HepG2 (cell line): ENCODE data around the gene PJA2. TPM values are rescaled to one million over a fixed set of nuclear protein-coding genes. Genes with fewer than 3 reads are reported as not detected.
A peak's percentile ranks its signal among the peaks of the same experiment; 100 is the strongest.

ENCODE experiments used
- ATAC-seq: fragments of 200-7000 bp; cut with Tn5 transposase; 3 replicates; pipeline ENCODE4 v1.9.1; 2020; ENCODE audit warnings: mild to moderate bottlenecking, moderate library complexity
- Bru-seq: library from RNA; stranded (reverse); fragments of 400-500 nt; gene quantifications from one replicate; lab custom pipeline; 2021; lab: Mats Ljungman, UMichigan
- BruChase-seq, 2 experiments: library from RNA; stranded (reverse); fragments of 400-500 nt; gene quantifications; one replicate each; lab custom pipeline; 2021; lab: Mats Ljungman, UMichigan
- BruUV-seq: library from RNA; stranded (reverse); fragments of 400-500 nt; replicated peaks from 2 replicates; lab custom pipeline; 2021; lab: Mats Ljungman, UMichigan
- CTCF ChIA-PET: fragments of 300-600 bp; formaldehyde crosslinking; extraction: SDS; loops from one replicate; lab custom pipeline; 2021; ENCODE audit warnings: low total read pairs, inconsistent platforms, low intra/inter-chr PET ratio; lab: Yijun Ruan, JAX
- POLR2A ChIA-PET: fragments of 350-600 bp; sonication (Branson Sonifier 250); formaldehyde crosslinking; loops from one replicate; lab custom pipeline; 2020; ENCODE audit warnings: antibody characterized with exemption, inconsistent platforms; lab: Yijun Ruan, JAX
- DNase-seq: peaks from one replicate; pipeline ENCODE4 v3.0.0-alpha.2; 2015; ENCODE audit warnings: low spot score
- FAIRE-seq: peaks from 3 replicates; lab custom pipeline; 2011; peaks lifted over from hg19 to GRCh38; lab: Jason Lieb, UNC
- H2AFZ ChIP-seq: one replicate; pipeline ENCODE4 v1.6.1; 2011; ENCODE audit warnings: low read length, inconsistent platforms
- H3K27ac ChIP-seq: fragments of 300-600 bp; 3 replicates; pipeline ENCODE4 v1.8.0; 2011; ENCODE audit warnings: mixed run types, mild to moderate bottlenecking, mixed read lengths, low read length, inconsistent platforms; ENCODE audit not compliant: insufficient read depth; ENCODE audit errors: extremely low read length
- H3K27me3 ChIP-seq, 2 experiments: fragments of 200-600 bp in 1 of 2; 2 replicates in 1 of 2; 3 replicates in 1 of 2; pipeline versions ENCODE4 v1.6.0 to v1.8.0; 2011; ENCODE audit warnings: low read length in 2 of 2, mild to moderate bottlenecking in 2 of 2, moderate library complexity in 2 of 2, inconsistent platforms in 1 of 2; ENCODE audit not compliant: insufficient read depth in 2 of 2, control insufficient read depth in 1 of 2
- H3K36me3 ChIP-seq, 2 experiments: fragments of 200-600 bp in 1 of 2; replicated peaks in 1 of 2; 2 replicates in 1 of 2; 3 replicates in 1 of 2; pipeline versions ENCODE4 v1.5.1 to v1.8.0; 2011; ENCODE audit warnings: low read length in 2 of 2, inconsistent platforms in 1 of 2; ENCODE audit not compliant: insufficient read depth in 2 of 2, control insufficient read depth in 1 of 2
- H3K4me1 ChIP-seq: 2 replicates; pipeline ENCODE4 v1.5.1; 2012; ENCODE audit warnings: low read length, inconsistent platforms; ENCODE audit not compliant: insufficient read depth
- H3K4me2 ChIP-seq: 2 replicates; pipeline ENCODE4 v1.6.0; 2011; ENCODE audit warnings: low read depth, low read length, inconsistent platforms
- H3K4me3 ChIP-seq, 3 experiments: fragments of 200-600 bp in 1 of 3; sonication (generic), shearing (Covaris generic) in 1 of 3; replicated peaks in 1 of 3; 2 replicates each; pipeline ENCODE4 v1.5.1; 2011 to 2016; ENCODE audit warnings: low read length in 3 of 3, inconsistent platforms in 2 of 3, low read depth in 2 of 3, mild to moderate bottlenecking in 2 of 3, control low read depth in 1 of 3, mixed read lengths in 1 of 3; ENCODE audit not compliant: insufficient read depth in 1 of 3
- H3K79me2 ChIP-seq: one replicate; pipeline ENCODE4 v1.6.1; 2011; ENCODE audit warnings: low read length, inconsistent platforms; ENCODE audit not compliant: insufficient read depth
- H3K9ac ChIP-seq: 2 replicates; pipeline ENCODE4 v1.6.0; 2011; ENCODE audit warnings: mild to moderate bottlenecking, low read depth, low read length, inconsistent platforms; ENCODE audit not compliant: insufficient read depth
- H3K9me3 ChIP-seq: 2 replicates; pipeline ENCODE4 v1.5.1; 2012; ENCODE audit warnings: mild to moderate bottlenecking, low read length
- H4K20me1 ChIP-seq: 2 replicates; pipeline ENCODE4 v1.6.0; 2011; ENCODE audit warnings: inconsistent platforms, mild to moderate bottlenecking, low read length, moderate library complexity; ENCODE audit not compliant: insufficient read depth
- AHR ChIP-seq: IDR thresholded peaks from 2 replicates; pipeline ENCODE4 v1.6.1; 2018; ENCODE audit warnings: missing genetic modification reagents, missing compliant biosample characterization
- HNRNPL ChIP-seq: fragments of 200-400 bp; formaldehyde crosslinking; IDR thresholded peaks from 2 replicates; pipeline ENCODE4 v1.6.1; 2017; ENCODE audit warnings: mild to moderate bottlenecking, low read depth, low read length
- MED8 ChIP-seq: sonication (generic); formaldehyde crosslinking; IDR thresholded peaks from 2 replicates; pipeline ENCODE4 v1.8.1; 2023; ENCODE audit warnings: mild to moderate bottlenecking, missing genetic modification reagents; ENCODE audit not compliant: insufficient replicate concordance
- SNAI1 ChIP-seq: sonication (generic); formaldehyde crosslinking; IDR thresholded peaks from 2 replicates; pipeline ENCODE4 v1.5.0; 2020; ENCODE audit warnings: mild to moderate bottlenecking, missing genetic modification reagents, borderline replicate concordance
- TAF1 ChIP-seq: sonication (generic); formaldehyde crosslinking; IDR thresholded peaks from 2 replicates; pipeline ENCODE4 v1.4.0; 2020; ENCODE audit warnings: missing genetic modification reagents
- ZNF264 ChIP-seq: sonication (generic); formaldehyde crosslinking; IDR thresholded peaks from 2 replicates; pipeline ENCODE4 v1.4.0; 2020; ENCODE audit warnings: missing genetic modification reagents
- ZNF513 ChIP-seq: sonication (generic); formaldehyde crosslinking; conservative IDR thresholded peaks from 2 replicates; pipeline ENCODE4 v1.5.0; 2020; ENCODE audit warnings: missing genetic modification reagents
- ZNF547 ChIP-seq: sonication (generic); formaldehyde crosslinking; IDR thresholded peaks from 2 replicates; pipeline ENCODE4 v1.5.1; 2020; ENCODE audit warnings: mild to moderate bottlenecking, missing genetic modification reagents
- ZNF550 ChIP-seq: sonication (generic); formaldehyde crosslinking; IDR thresholded peaks from 2 replicates; pipeline ENCODE4 v1.4.0; 2020; ENCODE audit warnings: mild to moderate bottlenecking, missing genetic modification reagents, borderline replicate concordance
- ZNF737 ChIP-seq: sonication (generic); formaldehyde crosslinking; IDR thresholded peaks from 2 replicates; pipeline ENCODE4 v1.5.0; 2020; ENCODE audit warnings: missing genetic modification reagents, mild to moderate bottlenecking, borderline replicate concordance
- ZNF749 ChIP-seq: sonication (generic); formaldehyde crosslinking; IDR thresholded peaks from 2 replicates; pipeline ENCODE4 v1.8.0; 2022; ENCODE audit warnings: mild to moderate bottlenecking, missing genetic modification reagents, moderate library complexity, borderline replicate concordance
- ZNF777 ChIP-seq: sonication (generic); formaldehyde crosslinking; IDR thresholded peaks from 2 replicates; pipeline ENCODE4 v1.4.0; 2020; ENCODE audit warnings: missing genetic modification reagents
- WGBS: methylation state at CpG from one replicate; pipeline ENCODE4 v1.1.6; 2017; ENCODE audit warnings: low lambda C conversion rate; 5-methylcytosine and 5-hydroxymethylcytosine counted together
- in situ Hi-C: cut with HindIII; loops from 2 replicates; pipeline ENCODE4 v1.10.0; 2017; ENCODE audit warnings: low pct_unique_long_range_greater_than_20kb; ENCODE audit not compliant: extremely low pct_ligation_motif_present
- intact Hi-C: fragments of 100-400 bp; cut with micrococcal nuclease; formaldehyde crosslinking; loops from one replicate; pipeline ENCODE4 v1.10.0; 2022; ENCODE audit not compliant: unreplicated experiment
- long read RNA-seq, 2 experiments: library from RNA in 1 of 2; library from polyadenylated mRNA in 1 of 2; stranded (forward) in 1 of 2; unstranded in 1 of 2; transcript quantifications; one replicate each; pipeline ENCODE4 v2.0.0, GENCODE V29; 2019 to 2022
- polyA minus RNA-seq, 3 experiments: library from RNA; depleted of rRNA, polyadenylated mRNA; stranded (reverse); fragments of >200 nt; gene quantifications; 2 replicates each; pipeline ENCODE4 v1.2.3, GENCODE V29; 2011; ENCODE audit warnings: low replicate concordance in 1 of 3
- polyA plus RNA-seq, 8 experiments: library from polyadenylated mRNA; depleted of rRNA in 3 of 8; stranded (reverse) in 7 of 8; unstranded in 1 of 8; fragments of >200 nt; fragmentation: Illumina TruSeq in 4 of 8; extraction: Trizol in 4 of 8; gene quantifications; 2 replicates each; pipeline versions ENCODE4 v1.2.1 to v1.2.3, GENCODE V29; 2011 to 2016; ENCODE audit warnings: low read depth in 4 of 8, missing spikeins in 1 of 8, mixed read lengths in 1 of 8; ENCODE audit not compliant: insufficient read depth in 1 of 8
- total RNA-seq, 5 experiments: library from RNA; depleted of rRNA; stranded (reverse); fragments of >200 nt; fragmentation: Illumina TruSeq; extraction: Trizol; gene quantifications; 2 replicates each; pipeline ENCODE4 v1.2.3, GENCODE V29; 2016; ENCODE audit warnings: low read depth in 1 of 5
- TF ChIP-seq, protein P1 (sequence below): sonication (generic); formaldehyde crosslinking; conservative IDR thresholded peaks from 2 replicates; pipeline ENCODE4 v1.4.0; 2020; ENCODE audit warnings: missing genetic modification reagents

PJA2 gene, protein sequence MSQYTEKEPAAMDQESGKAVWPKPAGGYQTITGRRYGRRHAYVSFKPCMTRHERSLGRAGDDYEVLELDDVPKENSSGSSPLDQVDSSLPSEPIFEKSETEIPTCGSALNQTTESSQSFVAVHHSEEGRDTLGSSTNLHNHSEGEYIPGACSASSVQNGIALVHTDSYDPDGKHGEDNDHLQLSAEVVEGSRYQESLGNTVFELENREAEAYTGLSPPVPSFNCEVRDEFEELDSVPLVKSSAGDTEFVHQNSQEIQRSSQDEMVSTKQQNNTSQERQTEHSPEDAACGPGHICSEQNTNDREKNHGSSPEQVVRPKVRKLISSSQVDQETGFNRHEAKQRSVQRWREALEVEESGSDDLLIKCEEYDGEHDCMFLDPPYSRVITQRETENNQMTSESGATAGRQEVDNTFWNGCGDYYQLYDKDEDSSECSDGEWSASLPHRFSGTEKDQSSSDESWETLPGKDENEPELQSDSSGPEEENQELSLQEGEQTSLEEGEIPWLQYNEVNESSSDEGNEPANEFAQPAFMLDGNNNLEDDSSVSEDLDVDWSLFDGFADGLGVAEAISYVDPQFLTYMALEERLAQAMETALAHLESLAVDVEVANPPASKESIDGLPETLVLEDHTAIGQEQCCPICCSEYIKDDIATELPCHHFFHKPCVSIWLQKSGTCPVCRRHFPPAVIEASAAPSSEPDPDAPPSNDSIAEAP
- 39.4 and 70.7 TPM in 2 replicates for total RNA-seq (2016; rRNA removed; fragmentation: Illumina TruSeq; extraction: Trizol)
- 5.1 and 6.3 TPM in 2 replicates for total RNA-seq (2016; cell fraction: cytosol; rRNA removed; fragmentation: Illumina TruSeq; extraction: Trizol; ENCODE audit: low read depth)
- total RNA-seq (2016; cell fraction: insoluble cytoplasmic fraction; rRNA removed; fragmentation: Illumina TruSeq; extraction: Trizol): 37.3 and 71.4 TPM in 2 replicates
- total RNA-seq (2016; cell fraction: membrane; rRNA removed; fragmentation: Illumina TruSeq; extraction: Trizol): 22.7 and 27.8 TPM in 2 replicates
- total RNA-seq (2016; cell fraction: nucleus; rRNA removed; fragmentation: Illumina TruSeq; extraction: Trizol): 34.8 and 35.7 TPM in 2 replicates
- 29.7 and 41.4 TPM in 2 replicates for polyA plus RNA-seq (2011; rRNA removed)
- polyA plus RNA-seq (2011; cell fraction: cytosol; rRNA removed): 16.5 and 25.6 TPM in 2 replicates
- polyA plus RNA-seq (2011; cell fraction: nucleus; rRNA removed): 11.3 and 14.3 TPM in 2 replicates
- polyA plus RNA-seq (2012): 37.0 and 42.7 TPM in 2 replicates
- 2.4 and 2.8 TPM in 2 replicates for polyA plus RNA-seq (2016; cell fraction: cytosol; fragmentation: Illumina TruSeq; extraction: Trizol; ENCODE audit: low read depth)
- polyA plus RNA-seq (2016; cell fraction: insoluble cytoplasmic fraction; fragmentation: Illumina TruSeq; extraction: Trizol; ENCODE audit: low read depth): 55.5 and 60.0 TPM in 2 replicates
- polyA plus RNA-seq (2016; cell fraction: membrane; fragmentation: Illumina TruSeq; extraction: Trizol; ENCODE audit: low read depth): 9.5 and 12.5 TPM in 2 replicates
- 22.2 and 24.7 TPM in 2 replicates for polyA plus RNA-seq (2016; cell fraction: nucleus; fragmentation: Illumina TruSeq; extraction: Trizol; ENCODE audit: insufficient read depth, low read depth)
- polyA minus RNA-seq (2011; rRNA and poly(A)+ RNA removed; ENCODE audit: low replicate concordance): 30.6 and 33.6 TPM in 2 replicates
- polyA minus RNA-seq (2011; cell fraction: cytosol; rRNA and poly(A)+ RNA removed): 45.1 and 46.4 TPM in 2 replicates
- polyA minus RNA-seq (2011; cell fraction: nucleus; rRNA and poly(A)+ RNA removed): 65.7 and 70.6 TPM in 2 replicates
- Bru-seq, nascent RNA: percentile 89 among the genes with signal in this experiment
- BruChase-seq, experiment 1, labeled RNA remaining after a 6-hour chase: percentile 89 among the genes with signal in this experiment
- percentile 86 among the genes with signal in this experiment for BruChase-seq, experiment 2, labeled RNA remaining after a 2-hour chase
- long read RNA-seq, experiment 1, full-length matches to known transcripts: 2 of 10 reads
- long read RNA-seq, experiment 1, partial matches to known transcripts: 5 of 10 reads
- long read RNA-seq, experiment 1, other reads (novel, unspliced or antisense): 3 of 10 reads
- long read RNA-seq, experiment 2, full-length matches to known transcripts: 1 of 38 reads
- long read RNA-seq, experiment 2, partial matches to known transcripts: 35 of 38 reads
- long read RNA-seq, experiment 2, other reads (novel, unspliced or antisense): 2 of 38 reads

DNA sequence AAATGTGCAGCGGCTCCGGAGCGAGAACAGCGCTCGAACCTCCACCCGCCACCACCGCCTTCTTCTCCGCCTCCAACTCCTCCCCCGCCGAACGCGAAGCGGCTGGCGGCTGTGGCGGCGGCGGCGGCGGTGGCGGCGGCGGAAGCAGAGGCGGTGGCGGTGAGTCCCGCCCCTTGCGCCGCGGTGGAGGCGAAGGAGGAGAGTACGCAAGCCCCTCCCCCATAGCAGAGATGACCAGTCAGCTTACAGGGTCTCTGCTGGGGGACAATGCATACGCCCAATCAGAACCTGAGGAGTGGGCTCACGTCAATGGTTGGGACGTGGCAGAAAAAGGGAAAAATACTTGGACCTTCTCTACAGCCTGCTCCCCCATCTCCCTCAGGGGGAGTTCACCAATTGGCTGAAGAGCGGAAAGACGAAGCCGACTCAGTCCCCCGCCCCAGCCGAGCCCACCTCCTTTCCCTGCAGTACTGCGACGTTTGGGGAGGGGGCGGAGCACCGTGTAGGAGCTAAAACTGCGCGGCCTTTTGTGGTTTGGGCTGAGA is at the start of gene PJA2:
Gene PJA2, minus strand, starts transcription at position 131 of the 545 bp plus-strand sequence. CDS start 26,541 bp downstream, outside the sequence.
- peaks cover 31% of the 10 kb centered on the region for H4K20me1 ChIP-seq
- peak within 1 kb of the TSS; percentile 84 for H3K4me2 ChIP-seq
- WGBS: 2% methylated on average over 35 of the region's 44 CpGs
- ChIA-PET CTCF (no interaction called here), POLR2A (interaction anchor here (1.2 to 1.6 kb wide), 5 partner anchors 15 to 1030 kb away, joined by 3 to 10 read pairs (median 5); partner anchors contain the start of gene MAN2A1)
- no TSS peak for BruUV-seq
- intact Hi-C loops (loop anchor here (2.0 to 5.0 kb wide), 5 partner anchors 38 to 1028 kb away; partner anchors contain the start of genes FBXL17, FER and MAN2A1), in situ Hi-C loops (no loop called here)
- peak; percentile 76 for FAIRE-seq
- peaks cover 4% of the 10 kb centered on the region; the same call in 1 of the 2 replicates for H3K9me3 ChIP-seq
- no peaks in the 10 kb centered on the region; a peak in 1 of 5 replicates for H3K27me3 ChIP-seq
- peak; percentile 99 for DNase-seq
- peak within 1 kb of the TSS; percentile 92 for H3K9ac ChIP-seq
- H3K4me1 ChIP-seq: peaks cover 59% of the 10 kb centered on the region
- no peaks in the 10 kb centered on the region for H3K36me3 ChIP-seq
- peak within 1 kb of the TSS; percentile 73 to 98 (median 97) for H3K4me3 ChIP-seq
- peak within 1 kb of the TSS; percentile 82 for H2AFZ ChIP-seq
- H3K27ac ChIP-seq: peak within 1 kb of the TSS; percentile 98
- peaks cover 47% of the 10 kb centered on the region for H3K79me2 ChIP-seq
- peak; percentile 90 for ATAC-seq
- TF ChIP-seq ZNF547 (CRISPR knock-in tag) (no peak), TAF1 (peak; percentile 27; the same call in 1 of the 2 replicates), ZNF550 (no peak), ZNF777 (no peak), ZNF513 (CRISPR knock-in tag) (no peak), HNRNPL (no peak), ZNF264 (CRISPR knock-in tag) (no peak), ZNF737 (no peak), ZNF749 (CRISPR knock-in tag) (no peak), SNAI1 (CRISPR knock-in tag) (no peak), MED8 (CRISPR knock-in tag) (no peak), AHR (CRISPR knock-in tag) (no peak)
- TF ChIP-seq, protein P1, sequence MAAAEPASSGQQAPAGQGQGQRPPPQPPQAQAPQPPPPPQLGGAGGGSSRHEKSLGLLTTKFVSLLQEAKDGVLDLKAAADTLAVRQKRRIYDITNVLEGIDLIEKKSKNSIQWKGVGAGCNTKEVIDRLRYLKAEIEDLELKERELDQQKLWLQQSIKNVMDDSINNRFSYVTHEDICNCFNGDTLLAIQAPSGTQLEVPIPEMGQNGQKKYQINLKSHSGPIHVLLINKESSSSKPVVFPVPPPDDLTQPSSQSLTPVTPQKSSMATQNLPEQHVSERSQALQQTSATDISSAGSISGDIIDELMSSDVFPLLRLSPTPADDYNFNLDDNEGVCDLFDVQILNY (CRISPR knock-in tag): no peak
